Breast epithelium (tissue), 4 donors: ENCODE data around the gene RPS25. TPM values are rescaled to one million over a fixed set of nuclear protein-coding genes. Genes with fewer than 3 reads are reported as not detected.
"Not testable (repeated sequence)": the region's sequence is repeated elsewhere in the genome, so short reads cannot be mapped to it uniquely, and the experiment has no call there.

Experiments used
- DNase-seq, 2 donors: peaks; one replicate each; pipeline ENCODE4 v3.0.0-alpha.2; 2019; ENCODE audit warnings: low spot score in 2 of 2
- H3K27ac ChIP-seq, 2 donors: fragments of 200-600 bp; sonication (generic) in 1 of 2; one replicate each; pipeline ENCODE4 v1.5.1; 2016 to 2019; ENCODE audit warnings: mild to moderate bottlenecking in 1 of 2
- H3K27me3 ChIP-seq, 2 donors: fragments of 200-600 bp; sonication (generic) in 1 of 2; one replicate each; pipeline versions ENCODE4 v1.5.1 to v1.6.0; 2017 to 2019; ENCODE audit warnings: control low read depth in 1 of 2, mild to moderate bottlenecking in 1 of 2
- H3K36me3 ChIP-seq: fragments of 200-600 bp; one replicate; pipeline ENCODE4 v1.5.1; 2019
- H3K4me1 ChIP-seq, 2 donors: fragments of 200-600 bp; sonication (generic); one replicate each; pipeline ENCODE4 v1.5.1; 2016 to 2019; ENCODE audit warnings: control low read depth in 1 of 2
- H3K4me3 ChIP-seq, 3 donors: fragments of 200-600 bp; sonication (generic); 1 replicate in 2 of 3; 2 replicates in 1 of 3; pipeline ENCODE4 v1.5.1; 2016 to 2019; ENCODE audit warnings: mild to moderate bottlenecking in 3 of 3, moderate library complexity in 2 of 3
- H3K9me3 ChIP-seq, 2 donors: fragments of 200-600 bp; sonication (generic) in 1 of 2; one replicate each; pipeline ENCODE4 v1.5.1; 2016 to 2019; ENCODE audit warnings: control low read depth in 1 of 2
- CTCF ChIP-seq, 3 donors: fragments of 450-650 bp; IDR thresholded peaks; one replicate each; pipeline ENCODE4 v1.5.1; 2016 to 2017; ENCODE audit warnings: antibody characterized with exemption in 3 of 3, mild to moderate bottlenecking in 3 of 3, moderate library complexity in 3 of 3
- POLR2A ChIP-seq: fragments of 450-650 bp; IDR thresholded peaks from one replicate; pipeline ENCODE4 v1.6.1; 2016; ENCODE audit warnings: antibody characterized with exemption, mild to moderate bottlenecking, moderate library complexity
- POLR2AphosphoS5 ChIP-seq, 3 donors: sonication (generic); formaldehyde crosslinking; IDR thresholded peaks; one replicate each; pipeline ENCODE4 v1.6.1; 2017; ENCODE audit warnings: antibody characterized with exemption in 3 of 3
- intact Hi-C: fragments of 100-400 bp; cut with DNase I; formaldehyde crosslinking; loops from one replicate; pipeline ENCODE4 v1.15.1; 2023; ENCODE audit warnings: low total_unique reads
- total RNA-seq, 3 donors: library from RNA; depleted of rRNA; stranded (reverse); fragments of >200 nt; gene quantifications; one replicate each; pipeline ENCODE4 v1.1.0, GENCODE V29; 2016

RPS25 gene
- total RNA-seq, 3 donors from 2014 or later, result 1,984 to 3,403 (median 2,926) TPM

GRCh38 chr11:119024430-119025098 lies 6.4 kb upstream of the RPS25 start:
- Histone ChIP-seq H3K36me3 (no peaks in the 10 kb centered on the region), H3K27me3 (no peaks in the 10 kb centered on the region), H3K27ac (peak overlapping the region; percentile 10 to 67), H3K4me1 (peaks cover 4 to 31% of the 10 kb centered on the region in 2 donors), H3K9me3 (no peaks in the 10 kb centered on the region), H3K4me3 (peak overlapping the region in 2 of 3 donors; percentile 13 to 18)
- no peak for DNase-seq
- intact Hi-C loops, result no loop called here
- TF ChIP-seq POLR2AphosphoS5 (IDR thresholded peaks at IDR 0.05) (no peak), CTCF (IDR thresholded peaks at IDR 0.05) (no peak), POLR2A (no peak)

- peak overlapping the region in 1 of 2 donors; percentile 67 for H3K27ac ChIP-seq
- H3K4me1 ChIP-seq, result peaks cover 4 to 23% of the 10 kb centered on the region in 2 donors
- no peaks in the 10 kb centered on the region for H3K36me3 ChIP-seq
- no peaks in the 10 kb centered on the region for H3K9me3 ChIP-seq
- DNase-seq, result no peak
- H3K4me3 ChIP-seq, result no peak overlapping the region
- intact Hi-C loops, result no loop called here
- no peaks in the 10 kb centered on the region for H3K27me3 ChIP-seq
- no peak for TF ChIP-seq POLR2AphosphoS5 (IDR thresholded peaks at IDR 0.05)
- no peak for TF ChIP-seq POLR2A
- no peak for TF ChIP-seq CTCF (IDR thresholded peaks at IDR 0.05)
Measured at GRCh38 chr11:119023741-119024140, 5.6 kb upstream of the RPS25 start.

- Histone ChIP-seq H3K4me3 (no peak overlapping the region), H3K9me3 (no peaks in the 10 kb centered on the region), H3K27ac (no peak overlapping the region), H3K36me3 (no peaks in the 10 kb centered on the region), H3K4me1 (peaks cover 4 to 17% of the 10 kb centered on the region in 2 donors), H3K27me3 (no peaks in the 10 kb centered on the region)
- intact Hi-C loops, result no loop called here
- no peak for DNase-seq
- TF ChIP-seq POLR2A (no peak), CTCF (IDR thresholded peaks at IDR 0.05) (no peak), POLR2AphosphoS5 (IDR thresholded peaks at IDR 0.05) (no peak)
Measured at GRCh38 chr11:119021631-119022030, 3.5 kb upstream of the RPS25 start.

- peaks cover 4 to 17% of the 10 kb centered on the region in 2 donors for H3K4me1 ChIP-seq
- H3K27me3 ChIP-seq, result no peaks in the 10 kb centered on the region
- H3K27ac ChIP-seq, result no peak overlapping the region
- intact Hi-C loops, result no loop called here
- no peaks in the 10 kb centered on the region for H3K36me3 ChIP-seq
- no peaks in the 10 kb centered on the region for H3K9me3 ChIP-seq
- peak overlapping the region; percentile 73 to 98 (median 89) for H3K4me3 ChIP-seq
- TF ChIP-seq CTCF (IDR thresholded peaks at IDR 0.05), result no peak
- no peak for TF ChIP-seq POLR2AphosphoS5 (IDR thresholded peaks at IDR 0.05)
- TF ChIP-seq POLR2A, result no peak
- no peak for DNase-seq
Measured at GRCh38 chr11:119019996-119020395, 1.9 kb upstream of the RPS25 start.

GRCh38 chr11:119017377-119017776 lies 766 bp downstream of the RPS25 start:
- H3K36me3 ChIP-seq, H3K9me3 ChIP-seq, H3K27me3 ChIP-seq, intact Hi-C loops, DNase-seq: not testable (repeated sequence)
- Histone ChIP-seq H3K27ac (peak overlapping the region; percentile 94 to 97), H3K4me1 (peaks cover 4 to 17% of the 10 kb centered on the region in 2 donors), H3K4me3 (peak overlapping the region; percentile 73 to 98 (median 89))
